KMS-11 (cell line): ENCODE data around the gene SIGLEC12.

Source experiments
- H2AFZ ChIP-seq: fragments of 200-600 bp; sonication (generic); 2 replicates; pipeline ENCODE4 v1.6.1; 2016; ENCODE audit warnings: antibody characterized with exemption, mixed run types, low read depth
- H3K27ac ChIP-seq: fragments of 200-600 bp; sonication (generic); 2 replicates; pipeline ENCODE4 v1.6.1; 2016; ENCODE audit warnings: mild to moderate bottlenecking, mixed run types
- H3K27me3 ChIP-seq: fragments of 200-600 bp; sonication (generic); 2 replicates; pipeline ENCODE4 v1.6.1; 2017; ENCODE audit warnings: mild to moderate bottlenecking, low read depth, mixed run types, moderate library complexity; ENCODE audit not compliant: insufficient read depth
- H3K36me3 ChIP-seq: fragments of 200-600 bp; sonication (generic); 2 replicates; pipeline ENCODE4 v1.6.1; 2017; ENCODE audit warnings: mild to moderate bottlenecking, mixed run types; ENCODE audit not compliant: insufficient read depth
- H3K4me1 ChIP-seq: fragments of 200-600 bp; sonication (generic); 2 replicates; pipeline ENCODE4 v1.6.1; 2016; ENCODE audit warnings: mild to moderate bottlenecking, low read depth, mixed run types; ENCODE audit not compliant: poor library complexity, severe bottlenecking
- H3K4me2 ChIP-seq: fragments of 200-600 bp; sonication (generic); 2 replicates; pipeline ENCODE4 v1.7.0; 2016; ENCODE audit warnings: mild to moderate bottlenecking, mixed run types
- H3K4me3 ChIP-seq: fragments of 200-600 bp; sonication (generic); IDR thresholded peaks from 2 replicates; pipeline ENCODE4 v1.6.1; 2017; ENCODE audit warnings: low read depth, low read length, mixed read lengths; ENCODE audit not compliant: insufficient read depth
- H3K79me2 ChIP-seq: fragments of 200-600 bp; sonication (generic); 2 replicates; pipeline ENCODE4 v1.6.1; 2016; ENCODE audit warnings: low read depth, mixed run types; ENCODE audit not compliant: insufficient read depth
- H3K9ac ChIP-seq: fragments of 200-600 bp; sonication (generic); 2 replicates; pipeline ENCODE4 v1.6.1; 2016; ENCODE audit warnings: mild to moderate bottlenecking, mixed run types
- H4K20me1 ChIP-seq: fragments of 200-600 bp; sonication (generic); 2 replicates; pipeline ENCODE4 v1.6.1; 2016; ENCODE audit warnings: mild to moderate bottlenecking, mixed run types; ENCODE audit not compliant: insufficient read depth
- CTCF ChIP-seq: fragments of 200-600 bp; sonication (generic); conservative IDR thresholded peaks from 2 replicates; pipeline ENCODE4 v1.6.1; 2017; ENCODE audit warnings: low read depth, mild to moderate bottlenecking, antibody characterized with exemption, low read length, moderate library complexity, mixed read lengths

SIGLEC12 gene

DNA sequence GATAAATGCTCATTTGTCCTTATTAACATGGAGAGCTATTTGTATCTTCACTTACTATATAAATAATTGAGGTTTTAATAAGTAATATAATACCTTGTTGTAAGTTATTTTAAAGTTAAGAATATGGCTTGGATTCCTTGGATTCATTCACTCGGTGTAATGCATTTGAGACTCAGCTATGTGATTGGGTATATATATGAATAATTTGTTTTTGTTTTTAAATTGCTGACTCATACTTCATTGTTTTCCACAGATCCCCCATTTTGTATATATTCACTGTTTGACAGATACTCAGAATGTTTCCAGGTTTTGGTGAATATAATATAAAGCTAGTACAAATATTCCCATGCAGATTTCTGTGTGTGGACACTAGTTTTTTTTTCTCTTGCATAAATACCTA lies 30.1 kb downstream of the SIGLEC12 start:
- no peak overlapping the region for H3K4me3 ChIP-seq
- H3K27ac ChIP-seq: no peak overlapping the region
- H3K36me3 ChIP-seq: no peaks in the 10 kb centered on the region
- H3K27me3 ChIP-seq: no peaks in the 10 kb centered on the region; the same call in 1 of the 2 replicates
- TF ChIP-seq CTCF: no peak
- H3K79me2 ChIP-seq: no peaks in the 10 kb centered on the region
- H3K4me2 ChIP-seq: no peak overlapping the region
- H4K20me1 ChIP-seq: no peaks in the 10 kb centered on the region
- no peaks in the 10 kb centered on the region for H3K4me1 ChIP-seq
- no peak overlapping the region for H2AFZ ChIP-seq
- no peak overlapping the region for H3K9ac ChIP-seq

GRCh38 chr19:51470966-51471365 lies 30.6 kb downstream of the SIGLEC12 start:
- no peak overlapping the region for H3K4me2 ChIP-seq
- H3K4me3 ChIP-seq: no peak overlapping the region
- no peaks in the 10 kb centered on the region for H3K4me1 ChIP-seq
- H3K27me3 ChIP-seq: peaks cover 2% of the 10 kb centered on the region; the same call in 1 of the 2 replicates
- H3K79me2 ChIP-seq: no peaks in the 10 kb centered on the region
- no peaks in the 10 kb centered on the region for H4K20me1 ChIP-seq
- no peak overlapping the region for H3K27ac ChIP-seq
- H2AFZ ChIP-seq: no peak overlapping the region
- no peaks in the 10 kb centered on the region for H3K36me3 ChIP-seq
- TF ChIP-seq CTCF: no peak
- H3K9ac ChIP-seq: no peak overlapping the region

GRCh38 chr19:51469629-51470028 lies 32.0 kb downstream of the SIGLEC12 start:
- Histone ChIP-seq H3K4me1 (no peaks in the 10 kb centered on the region), H3K79me2 (no peaks in the 10 kb centered on the region), H2AFZ (no peak overlapping the region), H3K9ac (no peak overlapping the region), H3K4me2 (no peak overlapping the region), H3K4me3 (no peak overlapping the region), H3K27ac (no peak overlapping the region), H4K20me1 (no peaks in the 10 kb centered on the region), H3K27me3 (peaks cover 4% of the 10 kb centered on the region; the same call in 1 of the 2 replicates), H3K36me3 (no peaks in the 10 kb centered on the region)
- TF ChIP-seq CTCF: no peak

GRCh38 chr19:51469162-51469561 lies 32.4 kb downstream of the SIGLEC12 start:
- no peak for TF ChIP-seq CTCF
- no peaks in the 10 kb centered on the region for H3K4me1 ChIP-seq
- no peak overlapping the region for H3K4me2 ChIP-seq
- H3K4me3 ChIP-seq: no peak overlapping the region
- H3K36me3 ChIP-seq: no peaks in the 10 kb centered on the region
- H3K27ac ChIP-seq: no peak overlapping the region
- no peaks in the 10 kb centered on the region for H3K79me2 ChIP-seq
- no peaks in the 10 kb centered on the region for H4K20me1 ChIP-seq
- no peak overlapping the region for H2AFZ ChIP-seq
- H3K9ac ChIP-seq: no peak overlapping the region
- H3K27me3 ChIP-seq: peaks cover 4% of the 10 kb centered on the region; the same call in 1 of the 2 replicates

DNA sequence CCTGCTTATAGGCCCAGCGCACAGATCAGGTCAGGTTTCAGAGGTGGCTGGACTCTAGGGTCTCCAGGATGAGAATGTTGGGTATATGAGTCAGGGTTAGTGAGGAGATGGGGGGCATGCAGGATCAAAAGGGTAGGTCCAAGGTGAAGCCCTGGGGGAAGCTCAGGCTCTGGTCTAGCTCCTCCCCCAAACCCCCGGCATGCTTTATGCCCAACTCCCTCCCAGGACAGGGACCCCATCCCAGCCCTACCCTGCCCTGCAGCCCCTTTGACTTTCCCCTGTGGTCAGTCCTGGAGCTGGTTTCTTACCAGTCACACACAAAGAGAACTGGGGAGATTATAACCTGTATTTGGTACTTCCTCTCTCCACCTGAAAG lies 33.1 kb downstream of the SIGLEC12 start:
- no peak overlapping the region for H3K4me3 ChIP-seq
- H2AFZ ChIP-seq: no peak overlapping the region
- H3K4me2 ChIP-seq: no peak overlapping the region
- no peak for TF ChIP-seq CTCF
- no peak overlapping the region for H3K9ac ChIP-seq
- H3K36me3 ChIP-seq: no peaks in the 10 kb centered on the region
- H3K4me1 ChIP-seq: no peaks in the 10 kb centered on the region
- no peaks in the 10 kb centered on the region for H4K20me1 ChIP-seq
- no peaks in the 10 kb centered on the region for H3K79me2 ChIP-seq
- peaks cover 4% of the 10 kb centered on the region; the same call in 1 of the 2 replicates for H3K27me3 ChIP-seq
- no peak overlapping the region for H3K27ac ChIP-seq
